Activated naive CD4-positive, alpha-beta T cell treated with anti-CD3 and anti-CD28 coated beads, Interleukin-2, amount 10 ng/mL, durations not matched to agents 7 days and 5 days (primary cell): ENCODE results near the gene LPP.

Experiments
- CTCF ChIA-PET: fragments of 350-600 bp; sonication (Branson Sonifier 250); formaldehyde crosslinking; loops from one replicate; lab custom pipeline; 2021; ENCODE audit warnings: antibody characterized with exemption; lab: Charles Lee
- DNase-seq: peaks from one replicate; pipeline ENCODE4 v3.0.0-alpha.2; 2020
- H3K27ac Mint-ChIP-seq: one replicate; pipeline ENCODE4 v1.8.0; 2021; ENCODE audit warnings: mild to moderate bottlenecking, moderate library complexity, mixed read lengths
- H3K27me3 Mint-ChIP-seq: one replicate; pipeline ENCODE4 v1.8.0; 2021; ENCODE audit warnings: mild to moderate bottlenecking, mixed read lengths
- H3K36me3 Mint-ChIP-seq: one replicate; pipeline ENCODE4 v1.8.0; 2021; ENCODE audit warnings: mixed read lengths
- H3K4me1 Mint-ChIP-seq: one replicate; pipeline ENCODE4 v1.8.0; 2021; ENCODE audit warnings: mixed read lengths
- H3K4me3 Mint-ChIP-seq: one replicate; pipeline ENCODE4 v1.8.0; 2021; ENCODE audit warnings: mild to moderate bottlenecking, moderate library complexity, mixed read lengths
- H3K9me3 Mint-ChIP-seq: one replicate; pipeline ENCODE4 v1.8.0; 2021; ENCODE audit warnings: mixed read lengths

The LPP gene

DNA sequence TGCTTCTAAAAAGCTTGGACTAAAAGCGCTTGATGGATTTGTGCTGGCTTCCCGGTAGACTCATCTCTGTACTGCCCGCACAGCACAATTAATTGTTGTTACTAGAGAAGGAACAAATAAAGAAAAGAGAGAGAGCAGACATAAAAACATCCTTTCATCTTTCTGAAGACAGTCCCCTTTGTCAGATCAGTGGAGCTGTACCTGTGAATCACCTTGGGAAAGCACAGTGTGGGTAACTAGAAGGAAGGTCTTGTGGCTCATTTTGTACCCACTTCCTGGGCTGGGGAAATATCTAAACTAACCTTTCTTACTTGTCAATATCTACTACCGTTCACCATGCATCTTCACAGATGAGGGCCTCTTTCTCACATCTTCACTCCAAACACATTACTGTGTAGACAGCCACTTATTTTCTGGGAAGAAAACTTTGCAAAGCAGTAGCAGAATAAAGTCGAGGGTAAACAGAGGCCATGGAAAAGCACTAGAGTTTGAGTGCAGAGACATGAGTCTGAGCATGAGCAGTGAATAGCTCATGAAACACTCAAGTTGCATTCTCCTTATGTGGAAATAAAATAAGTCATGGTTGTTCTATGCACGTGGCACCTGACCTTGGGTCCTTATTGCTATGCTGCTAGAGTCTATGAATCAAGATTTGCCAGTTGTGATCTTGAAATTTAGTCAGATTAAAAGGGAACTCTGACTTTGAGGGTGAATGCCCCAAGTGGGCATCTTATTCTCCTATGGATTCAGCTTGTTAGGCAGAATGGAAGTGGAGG is 169.3 kb downstream of the LPP start:
- H3K4me3 Mint-ChIP-seq, result peak overlapping the region; percentile 11
- peak overlapping the region; percentile 83 for H3K27ac Mint-ChIP-seq
- CTCF ChIA-PET, result no interaction called here
- H3K36me3 Mint-ChIP-seq, result peaks cover 31% of the 10 kb centered on the region
- peak; percentile 70 for DNase-seq
- H3K27me3 Mint-ChIP-seq, result no peaks in the 10 kb centered on the region
- peaks cover 6% of the 10 kb centered on the region for H3K9me3 Mint-ChIP-seq
- peaks cover 54% of the 10 kb centered on the region for H3K4me1 Mint-ChIP-seq

GRCh38 chr3:188326111-188326510 is 172.2 kb downstream of the LPP start:
- no peak for DNase-seq
- H3K4me3 Mint-ChIP-seq, result no peak overlapping the region
- peaks cover 66% of the 10 kb centered on the region for H3K4me1 Mint-ChIP-seq
- H3K27me3 Mint-ChIP-seq, result no peaks in the 10 kb centered on the region
- H3K27ac Mint-ChIP-seq, result no peak overlapping the region
- peaks cover 41% of the 10 kb centered on the region for H3K36me3 Mint-ChIP-seq
- peaks cover 6% of the 10 kb centered on the region for H3K9me3 Mint-ChIP-seq
- CTCF ChIA-PET, result no interaction called here

- DNase-seq, result no peak
- H3K4me1 Mint-ChIP-seq, result peaks cover 64% of the 10 kb centered on the region
- no peak overlapping the region for H3K27ac Mint-ChIP-seq
- H3K36me3 Mint-ChIP-seq, result peaks cover 45% of the 10 kb centered on the region
- H3K27me3 Mint-ChIP-seq, result no peaks in the 10 kb centered on the region
- peaks cover 6% of the 10 kb centered on the region for H3K9me3 Mint-ChIP-seq
- no peak overlapping the region for H3K4me3 Mint-ChIP-seq
- CTCF ChIA-PET, result interaction anchor here (1.1 kb wide), 1 partner anchor 586 kb away, joined by 3 read pairs; no protein-coding TSS in a partner anchor
Measured at GRCh38 chr3:188326968-188327367, 173.0 kb downstream of the LPP start.

- Mint-ChIP-seq H3K27me3 (no peaks in the 10 kb centered on the region), H3K36me3 (peaks cover 44% of the 10 kb centered on the region), H3K9me3 (peaks cover 6% of the 10 kb centered on the region), H3K4me1 (peaks cover 60% of the 10 kb centered on the region), H3K4me3 (no peak overlapping the region), H3K27ac (no peak overlapping the region)
- no peak for DNase-seq
- CTCF ChIA-PET, result interaction anchor here (1.1 kb wide), 1 partner anchor 586 kb away, joined by 3 read pairs; no protein-coding TSS in a partner anchor
Measured at GRCh38 chr3:188327433-188327832, 173.5 kb downstream of the LPP start.

DNA sequence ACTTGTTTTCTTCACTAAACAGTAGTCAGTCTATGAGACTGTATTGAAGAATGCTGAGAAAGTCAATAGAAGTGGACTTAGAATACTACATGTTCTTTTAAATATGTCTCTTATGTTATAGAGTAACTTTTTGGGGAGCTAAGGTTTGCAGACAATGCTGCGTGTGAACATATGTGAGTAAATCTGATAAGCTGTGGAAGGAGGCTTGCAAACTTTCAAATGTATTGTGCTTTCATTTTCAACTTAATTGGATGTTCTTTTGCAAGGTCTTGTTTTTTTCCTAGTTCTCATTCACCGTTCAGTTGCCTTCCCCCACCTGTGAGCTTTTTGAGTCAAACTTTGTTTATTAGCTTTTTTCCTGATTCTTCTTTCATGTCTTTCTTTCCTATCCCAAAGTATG is 176.2 kb downstream of the LPP start:
- Mint-ChIP-seq H3K4me1 (peaks cover 36% of the 10 kb centered on the region), H3K9me3 (peaks cover 2% of the 10 kb centered on the region), H3K36me3 (peaks cover 37% of the 10 kb centered on the region), H3K4me3 (peak overlapping the region; percentile 7), H3K27me3 (no peaks in the 10 kb centered on the region), H3K27ac (peak overlapping the region; percentile 64)
- no peak for DNase-seq
- CTCF ChIA-PET, result no interaction called here

DNA sequence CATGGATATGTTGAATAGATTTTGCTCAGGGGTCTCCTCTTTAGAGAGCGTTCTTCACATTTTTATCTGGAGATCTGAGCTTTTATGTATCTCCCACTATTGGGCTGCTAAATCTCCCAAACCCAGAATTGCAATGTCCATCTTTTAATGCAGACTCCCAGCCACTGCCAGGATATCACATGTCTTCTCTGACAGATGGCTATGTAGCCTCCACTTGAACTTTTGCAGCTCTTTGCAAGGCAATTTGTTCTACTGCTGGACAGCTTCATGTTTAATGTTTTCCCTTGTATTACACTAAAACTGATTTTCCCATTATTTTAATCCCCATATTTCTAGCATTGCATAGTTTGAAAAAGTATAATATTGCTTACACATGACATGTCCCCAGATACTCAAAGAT is 177.2 kb downstream of the LPP start:
- Mint-ChIP-seq H3K4me3 (no peak overlapping the region), H3K36me3 (peaks cover 31% of the 10 kb centered on the region), H3K4me1 (peaks cover 33% of the 10 kb centered on the region), H3K27me3 (no peaks in the 10 kb centered on the region), H3K27ac (no peak overlapping the region), H3K9me3 (no peaks in the 10 kb centered on the region)
- no peak for DNase-seq
- CTCF ChIA-PET, result no interaction called here

- CTCF ChIA-PET, result no interaction called here
- H3K27me3 Mint-ChIP-seq, result no peaks in the 10 kb centered on the region
- H3K9me3 Mint-ChIP-seq, result no peaks in the 10 kb centered on the region
Measured at GRCh38 chr3:188332085-188332484, 178.1 kb downstream of the LPP start.

DNA sequence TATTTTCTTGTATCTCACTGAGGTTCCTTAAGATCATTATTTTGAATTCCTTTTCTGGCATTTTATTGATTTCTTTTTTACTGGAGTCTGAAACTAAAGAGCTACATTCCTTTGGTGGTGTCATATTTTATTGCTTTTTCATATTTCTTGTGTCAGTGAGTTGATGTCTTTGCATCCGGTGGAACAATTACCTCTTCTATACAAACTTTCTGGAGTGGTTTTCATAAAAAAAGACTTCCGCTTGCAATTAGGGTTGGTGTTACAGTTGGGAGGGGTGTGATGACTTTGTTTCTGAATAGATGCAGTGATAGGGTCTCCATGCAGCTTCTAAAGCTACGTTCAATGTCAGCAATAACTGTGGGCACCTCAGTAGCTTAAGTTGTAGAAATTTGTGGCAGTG is 181.7 kb downstream of the LPP start:
- CTCF ChIA-PET, result no interaction called here
- Mint-ChIP-seq H3K27me3 (no peaks in the 10 kb centered on the region), H3K9me3 (no peaks in the 10 kb centered on the region), H3K36me3 (peaks cover 16% of the 10 kb centered on the region), H3K4me1 (peaks cover 29% of the 10 kb centered on the region), H3K4me3 (no peak overlapping the region), H3K27ac (no peak overlapping the region)
- no peak for DNase-seq

More at GRCh38 chr3:188332085-188332484, 178.1 kb downstream of the LPP start:
- peaks cover 23% of the 10 kb centered on the region for H3K36me3 Mint-ChIP-seq
- no peak overlapping the region for H3K4me3 Mint-ChIP-seq
- DNase-seq, result no peak
- peaks cover 31% of the 10 kb centered on the region for H3K4me1 Mint-ChIP-seq
- no peak overlapping the region for H3K27ac Mint-ChIP-seq

GRCh38 chr3:188336178-188336577 is 182.2 kb downstream of the LPP start:
- Mint-ChIP-seq H3K27me3 (no peaks in the 10 kb centered on the region), H3K4me3 (no peak overlapping the region), H3K4me1 (peaks cover 27% of the 10 kb centered on the region), H3K27ac (no peak overlapping the region), H3K9me3 (no peaks in the 10 kb centered on the region), H3K36me3 (peaks cover 14% of the 10 kb centered on the region)
- CTCF ChIA-PET, result no interaction called here
- no peak for DNase-seq

- no peak for DNase-seq
- no peaks in the 10 kb centered on the region for H3K27me3 Mint-ChIP-seq
- H3K9me3 Mint-ChIP-seq, result no peaks in the 10 kb centered on the region
- H3K4me3 Mint-ChIP-seq, result no peak overlapping the region
- CTCF ChIA-PET, result no interaction called here
- peaks cover 28% of the 10 kb centered on the region for H3K4me1 Mint-ChIP-seq
- peaks cover 20% of the 10 kb centered on the region for H3K36me3 Mint-ChIP-seq
- no peak overlapping the region for H3K27ac Mint-ChIP-seq
Measured at GRCh38 chr3:188337232-188337631, 183.3 kb downstream of the LPP start.

DNA sequence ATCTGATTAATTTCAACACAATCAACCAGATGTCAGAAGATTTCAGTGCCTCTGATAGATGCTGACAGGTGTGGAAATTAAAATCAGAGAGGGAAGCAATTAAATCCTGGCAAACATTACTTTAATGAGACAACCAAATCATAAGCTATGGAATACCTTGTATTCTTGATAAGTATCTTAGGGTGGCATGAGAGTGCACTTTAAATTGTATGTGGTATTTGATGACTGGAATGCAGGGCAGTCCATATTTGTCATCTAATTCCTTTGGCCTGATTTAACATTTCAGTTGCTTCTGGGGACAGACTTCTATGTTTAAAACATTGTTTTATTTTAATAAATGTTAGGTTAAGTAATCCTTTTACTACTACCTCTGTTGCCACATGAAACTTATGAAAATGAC is 184.1 kb downstream of the LPP start:
- no peak overlapping the region for H3K27ac Mint-ChIP-seq
- peaks cover 28% of the 10 kb centered on the region for H3K4me1 Mint-ChIP-seq
- CTCF ChIA-PET, result interaction anchor here (0.8 kb wide), 1 partner anchor 37 kb away, joined by 3 read pairs; no protein-coding TSS in a partner anchor
- no peak for DNase-seq
- no peaks in the 10 kb centered on the region for H3K27me3 Mint-ChIP-seq
- H3K4me3 Mint-ChIP-seq, result no peak overlapping the region
- H3K36me3 Mint-ChIP-seq, result peaks cover 23% of the 10 kb centered on the region
- no peaks in the 10 kb centered on the region for H3K9me3 Mint-ChIP-seq

GRCh38 chr3:188339410-188340295 is 185.7 kb downstream of the LPP start:
- Mint-ChIP-seq H3K27ac (peak overlapping the region; percentile 72), H3K36me3 (peaks cover 23% of the 10 kb centered on the region), H3K4me1 (peaks cover 28% of the 10 kb centered on the region), H3K4me3 (peak overlapping the region; percentile 9), H3K27me3 (no peaks in the 10 kb centered on the region), H3K9me3 (no peaks in the 10 kb centered on the region)
- CTCF ChIA-PET, result no interaction called here
- peak; percentile 28 for DNase-seq

DNA sequence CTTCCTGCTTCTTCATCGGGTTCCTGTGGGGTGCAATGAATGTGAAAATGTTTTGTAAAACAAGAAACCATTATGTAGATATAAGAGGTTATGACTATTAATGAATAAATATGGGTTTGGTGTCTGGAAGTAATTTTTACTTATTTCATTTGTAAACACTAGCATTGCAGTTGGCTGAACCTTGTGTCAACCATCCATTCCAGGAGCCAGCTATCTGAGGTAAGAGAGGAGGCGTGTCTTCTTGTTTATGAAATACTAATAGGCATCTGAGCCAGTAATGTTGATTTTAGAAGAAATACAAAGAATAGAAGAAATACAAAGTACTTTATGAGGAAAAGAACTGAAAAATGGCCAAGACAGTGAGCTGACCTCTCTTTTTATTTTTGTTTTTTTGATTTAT is 187.5 kb downstream of the LPP start:
- Mint-ChIP-seq H3K27me3 (no peaks in the 10 kb centered on the region), H3K27ac (no peak overlapping the region), H3K36me3 (peaks cover 19% of the 10 kb centered on the region), H3K9me3 (no peaks in the 10 kb centered on the region), H3K4me1 (peaks cover 28% of the 10 kb centered on the region), H3K4me3 (no peak overlapping the region)
- CTCF ChIA-PET, result no interaction called here
- DNase-seq, result no peak

- H3K27ac Mint-ChIP-seq, result no peak overlapping the region
- no peaks in the 10 kb centered on the region for H3K27me3 Mint-ChIP-seq
- peaks cover 13% of the 10 kb centered on the region for H3K36me3 Mint-ChIP-seq
- H3K4me3 Mint-ChIP-seq, result no peak overlapping the region
- no peak for DNase-seq
- peaks cover 24% of the 10 kb centered on the region for H3K4me1 Mint-ChIP-seq
- CTCF ChIA-PET, result no interaction called here
- no peaks in the 10 kb centered on the region for H3K9me3 Mint-ChIP-seq
Measured at GRCh38 chr3:188342991-188343732, 189.2 kb downstream of the LPP start.
